NCI-H526 (cell line): Measurements from ENCODE around the gene SPEG.

ENCODE experiments used
- DNase-seq, 2 experiments: peaks; one replicate each; lab custom pipeline; 2025; lab: John Stamatoyannopoulos, UW

The SPEG gene

DNA sequence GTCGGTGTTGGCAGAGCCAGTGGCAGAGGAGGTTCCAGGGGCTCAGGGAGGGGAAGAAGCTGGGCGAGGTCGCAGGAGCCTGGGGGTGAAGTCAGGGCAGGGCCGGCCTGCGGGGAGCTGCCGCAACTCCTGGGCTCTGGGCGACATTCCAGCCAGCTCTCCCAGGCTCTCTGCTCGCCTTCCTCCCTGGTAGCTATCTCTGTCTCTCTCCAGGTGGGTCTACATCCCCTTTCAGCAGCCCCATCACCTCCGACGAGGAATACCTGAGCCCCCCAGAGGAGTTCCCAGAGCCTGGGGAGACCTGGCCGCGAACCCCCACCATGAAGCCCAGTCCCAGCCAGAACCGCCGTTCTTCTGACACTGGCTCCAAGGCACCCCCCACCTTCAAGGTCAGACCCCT is 27.0 kb downstream of the SPEG start:
- no peak for DNase-seq

DNA sequence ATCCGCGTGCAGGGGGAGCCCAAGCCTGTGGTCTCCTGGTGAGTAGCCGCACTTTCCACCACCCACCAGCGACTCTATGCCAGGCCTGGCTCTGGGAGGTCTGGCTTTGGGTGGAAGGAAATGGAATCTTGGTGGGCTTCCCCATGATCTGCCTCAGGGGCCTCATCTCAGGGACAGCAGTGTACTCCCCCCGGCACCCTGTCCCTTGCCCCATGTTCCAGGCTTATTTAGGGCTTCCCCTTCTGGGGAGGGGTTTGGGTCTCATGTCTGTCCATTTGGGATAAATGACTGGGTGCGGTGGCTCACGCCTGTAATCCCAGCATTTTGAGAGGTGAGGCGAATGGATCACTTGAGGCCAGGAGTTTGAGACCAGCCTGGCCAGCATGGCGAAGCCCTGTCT is 27.7 kb downstream of the SPEG start:
- no peak for DNase-seq

DNA sequence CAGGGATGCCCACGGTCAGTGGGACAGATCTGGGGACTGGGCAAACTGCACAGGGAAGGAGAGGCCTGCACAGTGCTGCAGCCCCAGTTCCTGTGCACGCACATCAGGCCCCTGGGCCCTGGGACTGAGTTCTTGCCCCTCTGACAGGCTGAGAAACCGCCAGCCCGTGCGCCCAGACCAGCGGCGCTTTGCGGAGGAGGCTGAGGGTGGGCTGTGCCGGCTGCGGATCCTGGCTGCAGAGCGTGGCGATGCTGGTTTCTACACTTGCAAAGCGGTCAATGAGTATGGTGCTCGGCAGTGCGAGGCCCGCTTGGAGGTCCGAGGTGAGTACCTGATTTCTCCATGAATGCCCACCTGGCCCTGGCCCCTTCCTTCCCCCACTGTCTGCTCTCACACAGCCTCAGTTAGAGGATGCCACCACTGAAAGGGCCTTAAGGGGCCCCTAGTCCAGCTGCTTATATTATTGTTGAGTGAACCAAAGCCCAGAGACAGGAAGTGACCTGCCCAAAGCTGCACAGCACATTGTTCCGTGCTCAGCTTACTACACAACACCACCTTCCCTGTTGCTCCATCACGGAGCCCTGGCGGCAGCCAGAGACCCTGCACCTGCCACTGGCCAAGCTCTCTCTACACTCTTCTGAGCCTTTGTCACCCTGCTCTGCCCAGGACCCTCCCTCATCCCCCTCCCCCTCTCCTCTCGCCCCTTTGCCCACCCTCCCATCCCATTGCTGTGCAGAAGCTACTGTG is 29.8 kb downstream of the SPEG start:
- DNase-seq: no peak

- DNase-seq: no peak
Observed at GRCh38 chr2:219465659-219466561, 31.3 kb downstream of the SPEG start.

- no peak for DNase-seq
Observed at GRCh38 chr2:219466816-219467735, 32.4 kb downstream of the SPEG start.

GRCh38 chr2:219467736-219468075 is 33.1 kb downstream of the SPEG start:
- no peak for DNase-seq

GRCh38 chr2:219468410-219469185 is 34.0 kb downstream of the SPEG start:
- DNase-seq: no peak

- DNase-seq: no peak
Observed at GRCh38 chr2:219469186-219469724, 34.6 kb downstream of the SPEG start.

DNA sequence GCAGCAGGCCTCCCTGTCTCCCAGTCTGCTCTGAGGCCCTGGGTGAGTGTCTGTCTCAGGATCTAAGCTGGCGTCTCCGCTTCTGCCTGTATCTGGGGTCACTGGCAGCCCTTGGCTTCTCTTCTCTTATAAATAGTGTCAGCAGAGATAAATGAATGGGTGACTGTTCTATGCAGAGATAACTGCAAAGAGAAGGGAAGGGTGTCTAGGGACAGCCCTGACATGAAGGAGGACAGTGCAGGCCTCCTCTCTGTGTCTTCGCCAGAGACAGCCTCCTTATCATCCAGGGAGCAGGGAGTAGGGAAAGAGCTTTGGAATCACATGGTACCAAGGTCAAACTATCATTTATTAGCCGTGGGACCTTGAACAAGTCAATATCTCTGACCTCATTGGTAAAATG is 35.8 kb downstream of the SPEG start:
- DNase-seq: no peak

- DNase-seq: no peak
Observed at GRCh38 chr2:219471476-219472371, 37.1 kb downstream of the SPEG start.

GRCh38 chr2:219472629-219473187 is 38.1 kb downstream of the SPEG start:
- no peak for DNase-seq

- no peak for DNase-seq
Observed at GRCh38 chr2:219473511-219473910, 38.9 kb downstream of the SPEG start.

- DNase-seq: no peak
Observed at GRCh38 chr2:219474285-219475060, 39.8 kb downstream of the SPEG start.

DNA sequence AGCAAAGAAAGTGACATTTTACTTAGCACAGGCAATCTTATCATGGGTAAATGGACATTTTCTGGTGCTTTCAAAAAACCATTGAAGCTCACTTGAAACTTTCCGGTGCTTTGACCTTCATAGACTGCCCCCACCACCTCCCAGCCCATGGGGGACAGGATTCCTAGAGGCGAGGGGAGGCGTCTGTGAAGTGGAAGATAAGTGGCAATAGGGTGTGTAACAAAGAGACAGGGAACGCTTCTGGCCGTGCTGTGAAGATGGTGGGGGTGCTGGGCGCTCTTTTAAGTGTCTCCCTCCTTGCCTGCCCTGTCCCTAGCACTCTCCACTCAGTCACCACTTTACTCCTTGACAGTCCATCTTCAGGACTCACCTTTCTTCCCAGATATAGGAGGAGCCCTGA is 40.6 kb downstream of the SPEG start:
- DNase-seq: no peak

GRCh38 chr2:219475697-219476651 is 41.3 kb downstream of the SPEG start:
- DNase-seq: peak in 1 of 2 experiments; percentile 84

DNA sequence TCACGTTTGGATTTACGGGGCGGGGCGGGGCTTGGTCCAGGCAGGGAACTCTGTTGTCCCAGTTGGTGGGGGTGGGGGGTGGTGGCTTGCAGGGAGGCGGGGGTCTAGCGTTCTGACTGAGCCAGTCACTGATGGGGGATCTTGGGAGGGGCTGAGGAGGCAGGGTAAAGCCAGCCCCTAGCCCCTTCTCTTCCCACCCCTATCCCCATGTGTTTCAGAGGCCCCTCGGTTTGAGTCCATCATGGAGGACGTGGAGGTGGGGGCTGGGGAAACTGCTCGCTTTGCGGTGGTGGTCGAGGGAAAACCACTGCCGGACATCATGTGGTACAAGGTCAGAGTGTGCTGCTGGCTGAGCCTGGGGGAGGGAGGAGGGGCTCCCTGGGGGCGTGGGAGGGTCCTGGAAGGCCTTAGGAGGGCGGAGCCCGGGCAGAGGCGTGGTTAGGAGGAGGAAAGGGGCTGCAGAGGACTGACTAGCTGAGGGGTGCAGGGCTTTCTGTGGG is 42.1 kb downstream of the SPEG start:
- no peak for DNase-seq

GRCh38 chr2:219477179-219477578 is 42.5 kb downstream of the SPEG start:
- DNase-seq: no peak

GRCh38 chr2:219477815-219478214 is 43.2 kb downstream of the SPEG start:
- DNase-seq: no peak
